CD4-positive, alpha-beta T cell treated with Interleukin-4 for 1 hour (primary cell): ENCODE data around the gene NR6A1.

Experiments
- DNase-seq, 2 donors: peaks; one replicate each; pipeline ENCODE4 v3.0.0-alpha.2; 2020 to 2022

The NR6A1 gene

DNA sequence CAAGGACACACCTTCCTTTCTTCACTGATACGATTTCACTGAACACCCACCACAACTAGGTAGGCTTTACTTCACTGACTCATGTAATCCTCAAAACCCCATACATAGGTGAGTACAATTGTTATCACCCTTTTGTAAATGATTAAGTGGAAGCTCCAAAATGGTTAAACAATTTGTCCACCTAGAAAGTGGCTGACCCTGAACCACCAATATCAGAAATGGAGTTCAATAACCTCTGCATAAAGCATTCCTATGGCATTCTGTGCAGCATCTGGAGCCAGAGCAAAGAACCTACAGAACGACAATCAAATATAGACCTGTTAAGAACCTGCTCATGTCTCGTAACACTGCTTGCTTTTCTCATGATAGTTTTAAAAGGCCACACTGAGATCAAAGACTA is 213.2 kb downstream of the NR6A1 start:
- DNase-seq, result no peak

DNA sequence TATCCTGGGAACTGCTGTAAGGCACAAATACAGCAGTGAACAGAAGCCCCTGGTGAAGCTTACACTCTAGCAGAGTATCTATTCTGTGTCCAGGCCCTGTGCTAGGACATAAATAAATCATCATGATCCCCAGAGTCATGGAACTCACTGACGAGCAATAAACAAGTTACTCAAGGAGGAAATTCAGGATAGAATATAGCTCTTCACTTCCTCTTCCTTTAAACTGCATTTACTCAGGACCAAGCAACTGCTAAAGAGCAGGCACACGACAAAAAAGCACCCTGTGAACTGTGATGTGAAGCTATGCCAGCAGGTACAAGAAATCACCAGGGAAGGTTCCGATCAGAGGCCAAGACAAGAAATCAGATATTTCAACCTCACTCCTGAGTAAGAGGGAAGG is 216.1 kb downstream of the NR6A1 start:
- no peak for DNase-seq

DNA sequence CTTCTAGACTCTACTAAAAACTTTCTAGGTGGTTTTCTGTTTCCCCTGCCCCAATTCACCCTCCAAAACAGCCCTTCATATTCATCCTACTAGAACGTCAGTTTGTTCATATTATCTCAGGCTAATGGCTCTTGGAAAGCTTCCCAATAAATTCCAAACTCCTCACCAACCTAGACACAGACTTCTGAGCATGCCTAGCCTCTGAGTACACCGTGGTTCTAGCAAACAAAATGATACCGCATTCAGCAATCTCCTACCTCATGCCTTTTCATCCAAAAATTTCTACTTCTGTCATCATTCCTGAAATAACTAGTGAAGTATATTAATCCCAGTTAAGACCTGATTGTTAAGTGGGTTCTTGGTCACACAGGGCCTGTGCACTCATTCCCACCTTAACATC is 217.4 kb downstream of the NR6A1 start:
- DNase-seq, result no peak

GRCh38 chr9:124552273-124552605 is 218.9 kb downstream of the NR6A1 start:
- DNase-seq, result no peak

- DNase-seq, result no peak
Observed at GRCh38 chr9:124551472-124552272, 219.4 kb downstream of the NR6A1 start.

GRCh38 chr9:124550072-124550471 is 221.0 kb downstream of the NR6A1 start:
- no peak for DNase-seq

DNA sequence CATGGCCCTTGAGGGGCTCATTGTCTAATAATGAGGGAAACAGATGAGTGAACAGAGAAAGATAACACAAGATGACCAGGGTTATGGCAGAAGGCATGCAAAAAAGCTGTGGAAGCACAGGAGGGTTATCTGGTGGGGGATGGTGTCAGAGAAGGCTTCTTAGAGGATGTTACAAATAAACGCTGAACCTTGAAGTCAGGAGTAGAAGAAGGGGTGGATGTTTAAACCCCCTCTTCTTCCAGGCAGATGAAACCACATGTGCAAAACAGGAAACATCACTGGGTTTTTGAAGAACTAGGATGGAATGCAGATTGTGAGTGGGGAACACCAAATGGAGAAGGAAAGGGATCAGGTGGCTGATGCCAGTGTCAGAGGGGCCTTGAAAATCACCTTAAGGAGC is 222.1 kb downstream of the NR6A1 start:
- no peak for DNase-seq

GRCh38 chr9:124544535-124544934 is 226.6 kb downstream of the NR6A1 start:
- no peak for DNase-seq

DNA sequence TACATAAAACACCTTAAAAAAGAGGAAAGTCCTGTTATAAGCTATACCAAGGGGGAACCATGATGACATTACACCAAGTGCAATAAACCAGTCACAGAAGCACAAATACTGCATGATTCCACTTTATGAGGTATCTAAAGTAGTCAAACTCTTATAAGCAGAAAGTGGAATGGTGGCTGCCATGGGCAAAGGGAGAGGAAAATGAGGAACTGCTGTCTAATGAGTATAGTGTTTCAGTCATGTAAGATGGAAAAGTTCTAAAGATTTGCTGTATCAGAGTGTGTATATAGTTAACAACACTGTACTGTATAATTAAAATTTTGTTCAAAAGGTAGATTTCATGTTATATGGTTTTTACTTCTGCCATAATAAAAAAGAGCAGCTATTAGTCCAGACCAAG is 229.3 kb downstream of the NR6A1 start:
- DNase-seq, result no peak

- DNase-seq, result no peak
Observed at GRCh38 chr9:124537926-124538325, 233.2 kb downstream of the NR6A1 start.

DNA sequence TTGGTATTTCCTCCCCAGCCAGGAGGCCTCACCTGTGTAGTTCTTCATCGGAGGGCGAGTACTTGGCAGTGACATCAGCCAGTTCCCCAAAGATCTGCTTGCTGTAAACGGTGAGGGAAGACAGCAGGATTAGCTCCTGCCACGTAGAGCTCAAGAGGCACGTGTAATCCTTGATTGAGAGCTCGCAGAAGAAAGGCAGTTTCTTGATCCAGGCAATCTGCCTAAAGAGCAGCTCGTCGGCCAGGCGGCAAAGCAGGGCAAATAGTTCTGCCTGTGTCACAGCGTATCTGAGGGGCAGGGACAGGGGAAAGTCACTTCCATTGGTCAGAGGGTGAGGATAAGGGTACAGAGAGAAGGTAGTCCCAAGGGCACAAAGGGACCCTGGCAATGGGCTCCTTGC is 235.3 kb downstream of the NR6A1 start:
- no peak for DNase-seq

- no peak for DNase-seq
Observed at GRCh38 chr9:124532897-124533296, 238.2 kb downstream of the NR6A1 start.

DNA sequence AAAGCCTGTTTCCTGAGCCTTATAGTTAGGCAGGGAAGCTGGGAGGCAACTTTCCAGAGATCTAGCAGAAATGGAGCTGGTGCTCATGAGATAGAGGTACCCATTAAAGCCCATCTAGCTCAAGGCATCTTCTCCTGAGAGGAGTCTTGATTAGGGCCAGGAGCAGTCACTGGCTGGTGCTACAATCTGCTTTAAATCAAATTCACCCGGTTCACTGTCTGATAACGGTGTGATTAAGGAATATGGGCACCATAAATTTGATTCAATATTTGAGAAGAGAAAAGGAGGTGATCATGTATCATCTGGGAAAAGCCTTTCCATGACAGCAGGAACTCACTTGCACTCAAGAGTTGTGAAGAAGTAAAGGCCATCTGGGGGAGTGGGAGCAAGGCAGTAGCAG is 240.0 kb downstream of the NR6A1 start:
- no peak for DNase-seq

GRCh38 chr9:124530246-124530645 is 240.9 kb downstream of the NR6A1 start:
- no peak for DNase-seq

DNA sequence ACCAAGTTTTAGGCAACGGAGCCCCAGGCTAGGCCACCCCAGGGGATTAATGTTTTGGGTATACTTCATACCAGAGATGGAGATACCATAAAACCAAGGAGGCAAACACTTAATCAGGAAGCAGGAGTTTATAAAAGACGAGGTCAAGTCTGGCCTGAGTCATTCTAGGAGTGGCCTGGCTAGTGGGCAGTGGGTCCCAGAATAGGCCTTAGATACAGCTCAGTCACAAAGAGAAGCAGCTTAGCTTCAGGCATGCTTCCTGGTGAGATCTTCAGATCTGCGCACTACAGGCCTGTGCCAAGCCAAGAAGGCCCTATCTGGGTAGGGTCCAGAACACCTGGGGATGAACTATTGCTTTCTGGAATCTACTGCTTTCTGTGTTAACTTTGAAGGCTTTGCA is 243.3 kb downstream of the NR6A1 start:
- DNase-seq, result no peak

GRCh38 chr9:124526174-124526573 is 244.9 kb downstream of the NR6A1 start:
- no peak for DNase-seq

DNA sequence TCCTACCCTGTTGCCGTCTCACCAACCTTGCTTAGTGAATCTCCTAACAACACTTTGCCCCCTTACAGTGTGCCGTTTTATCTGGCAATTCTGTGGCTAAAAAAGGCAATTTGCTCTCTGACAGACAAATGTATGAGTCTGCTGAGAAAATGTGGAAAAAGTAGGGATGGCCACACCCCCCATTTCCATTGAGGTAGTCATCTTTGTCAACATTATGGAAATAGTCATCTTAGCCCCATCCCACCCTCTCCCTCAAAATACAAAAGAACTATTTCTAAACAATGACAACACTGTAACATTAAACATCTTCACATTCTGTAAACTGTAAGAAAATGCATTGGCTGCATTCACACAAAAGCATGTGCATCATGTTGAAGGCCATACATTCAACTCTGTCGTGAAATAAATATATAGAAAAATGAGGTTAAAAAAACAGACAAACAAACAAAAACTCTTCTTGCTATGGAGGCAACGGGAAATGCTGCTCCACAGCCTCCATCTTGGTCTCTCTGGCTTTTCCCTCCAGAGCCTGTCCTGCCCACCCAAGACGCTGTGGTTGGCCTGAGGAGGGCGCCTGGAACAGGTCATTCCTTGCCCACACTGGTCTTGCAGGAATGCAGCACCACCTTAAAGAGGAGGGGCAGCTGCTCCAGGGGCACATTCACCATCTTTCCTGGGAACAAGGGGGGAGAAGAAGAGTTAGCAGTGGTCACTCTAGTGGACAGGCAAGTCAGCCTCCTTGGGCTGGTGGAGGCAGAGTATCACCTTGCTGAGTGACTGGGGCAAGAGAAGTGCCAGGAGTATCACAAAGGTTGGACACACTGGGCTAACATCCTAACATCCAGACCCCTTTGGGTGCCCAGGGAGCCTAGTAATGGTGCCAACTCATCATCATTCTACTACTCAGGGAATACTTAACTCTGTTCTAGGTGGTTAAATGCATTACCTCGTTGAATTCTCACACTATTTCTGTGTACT is 248.7 kb downstream of the NR6A1 start:
- no peak for DNase-seq

DNA sequence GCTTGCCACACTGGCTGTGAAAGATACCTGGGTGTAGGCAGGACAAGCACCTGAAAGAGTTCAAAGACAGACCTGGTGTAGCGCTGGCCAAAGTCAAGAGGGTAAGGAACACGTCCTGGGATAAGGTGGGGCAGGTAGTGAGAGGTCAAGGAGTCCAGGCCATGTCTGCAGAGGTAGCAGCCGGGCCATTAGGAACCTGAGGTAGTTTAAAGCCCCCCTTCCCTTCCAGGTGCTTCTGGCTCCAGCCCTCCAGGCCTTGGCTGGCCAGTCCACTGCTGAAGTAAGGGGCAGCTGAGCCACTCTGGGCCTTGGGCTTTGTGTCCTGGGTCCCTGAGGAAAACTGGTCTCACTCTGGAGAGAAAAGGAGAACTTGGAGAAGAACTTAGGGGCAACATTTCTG is 250.0 kb downstream of the NR6A1 start:
- DNase-seq, result no peak

GRCh38 chr9:124520206-124520596 is 250.9 kb downstream of the NR6A1 start:
- no peak for DNase-seq

- DNase-seq, result no peak
Observed at GRCh38 chr9:124518116-124518515, 253.0 kb downstream of the NR6A1 start.

DNA sequence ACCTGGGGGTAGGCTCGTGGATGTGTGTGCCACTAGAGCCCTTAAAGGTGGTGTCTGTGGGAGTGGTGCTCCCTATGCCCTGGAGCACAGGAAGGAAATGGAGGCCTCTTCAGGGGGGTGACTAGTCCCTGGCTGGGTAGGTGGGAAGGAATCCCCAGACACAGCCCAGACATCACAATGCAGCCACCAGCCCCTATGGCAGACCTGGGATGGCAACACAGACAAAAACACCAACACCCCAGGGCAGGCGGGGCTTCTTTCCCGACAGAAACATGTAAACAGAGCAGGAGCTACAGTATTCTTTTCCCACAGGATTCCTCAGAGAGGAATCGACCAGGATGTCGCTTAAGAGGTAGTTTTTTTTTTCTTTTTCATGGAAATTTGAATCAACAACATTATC is 253.5 kb downstream of the NR6A1 start:
- DNase-seq, result no peak

DNA sequence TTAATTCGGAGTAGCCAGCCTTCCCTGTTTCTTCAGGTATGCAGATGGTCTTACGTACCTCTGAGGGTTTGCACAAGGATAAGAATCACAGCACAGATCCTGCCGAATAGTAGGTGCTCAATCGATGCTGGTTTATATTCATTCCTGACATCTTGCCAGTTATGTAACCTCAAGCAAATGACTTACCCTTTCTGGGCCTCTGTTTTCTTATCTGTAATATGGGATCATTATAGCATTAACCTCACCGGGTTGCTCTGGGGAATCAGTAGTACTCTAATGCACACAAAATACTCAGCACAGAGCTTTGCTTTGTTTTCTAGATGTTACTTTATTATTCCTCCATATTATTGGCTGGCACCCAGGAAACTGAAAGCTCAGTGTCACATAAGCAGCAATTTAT is 256.2 kb downstream of the NR6A1 start:
- DNase-seq, result no peak

DNA sequence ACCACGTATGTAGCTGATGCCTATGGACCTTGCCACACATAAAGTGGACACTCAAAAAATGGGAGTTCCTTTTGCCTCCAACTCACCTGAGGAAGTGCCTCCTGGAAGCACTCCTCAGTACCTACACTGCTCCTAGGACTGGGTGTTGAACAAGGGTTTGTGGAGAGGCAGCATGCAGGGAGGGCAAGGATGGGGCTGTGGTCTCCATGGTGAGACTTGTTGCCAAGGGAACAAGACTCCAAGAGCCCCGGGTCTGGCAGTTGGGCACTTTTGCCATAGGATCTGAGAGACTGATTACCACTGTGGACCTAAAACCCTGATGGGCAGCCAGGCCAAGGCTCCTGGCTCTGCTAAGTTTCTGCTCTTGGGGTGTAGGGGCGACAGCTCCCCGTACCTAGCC is 257.0 kb downstream of the NR6A1 start:
- no peak for DNase-seq

DNA sequence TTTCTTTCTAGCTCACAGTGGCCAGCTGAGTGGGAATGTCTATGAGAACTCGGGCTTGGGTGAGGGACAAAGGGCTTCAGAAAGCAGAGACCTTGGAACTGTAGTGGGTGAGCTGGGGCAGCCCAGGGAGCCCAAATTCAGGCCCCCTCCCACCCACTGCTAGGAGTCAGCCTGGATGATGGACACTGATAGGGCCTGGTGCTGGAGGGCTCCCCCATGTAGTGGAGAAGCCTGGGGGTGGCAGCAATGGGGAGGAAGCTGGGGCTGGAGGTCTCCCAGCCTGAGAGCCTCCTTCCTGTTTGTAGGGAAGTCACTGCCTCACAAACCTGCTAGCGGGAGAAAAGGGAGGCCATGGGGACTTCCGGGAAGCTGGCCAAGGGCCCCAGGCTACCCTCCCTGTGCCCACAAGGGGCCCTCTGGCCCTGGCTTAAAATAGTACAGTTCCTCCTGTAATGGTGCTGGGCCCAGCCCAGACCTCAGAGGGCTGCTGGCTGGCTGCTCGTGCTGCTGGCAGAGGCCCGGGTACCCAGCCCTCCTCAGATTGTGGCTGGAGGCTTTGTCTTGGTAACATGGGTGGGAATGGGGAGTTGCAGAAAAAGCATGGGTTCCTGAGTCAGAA is 257.6 kb downstream of the NR6A1 start:
- no peak for DNase-seq
